Osteocyte (in vitro differentiated cells): ENCODE data around the gene SAAL1. TPM values are rescaled to one million over a fixed set of nuclear protein-coding genes. Genes with fewer than 3 reads are reported as not detected.

ENCODE experiments used
- DNase-seq: peaks from one replicate; pipeline ENCODE4 v3.0.0; 2021; ENCODE audit warnings: mixed read lengths; ENCODE audit not compliant: unreplicated experiment; ENCODE audit errors: extremely low spot score
- H3K27ac Mint-ChIP-seq: one replicate; pipeline ENCODE4 v1.8.0; 2021; ENCODE audit warnings: mild to moderate bottlenecking, mixed read lengths; ENCODE audit not compliant: unreplicated experiment
- H3K27me3 Mint-ChIP-seq: one replicate; pipeline ENCODE4 v1.8.0; 2021; ENCODE audit warnings: mixed read lengths; ENCODE audit not compliant: unreplicated experiment
- H3K36me3 Mint-ChIP-seq: one replicate; pipeline ENCODE4 v1.8.0; 2021; ENCODE audit warnings: mixed read lengths; ENCODE audit not compliant: unreplicated experiment
- H3K4me1 Mint-ChIP-seq: one replicate; pipeline ENCODE4 v1.8.0; 2021; ENCODE audit warnings: mixed read lengths; ENCODE audit not compliant: unreplicated experiment
- H3K4me3 Mint-ChIP-seq: one replicate; pipeline ENCODE4 v1.8.0; 2021; ENCODE audit warnings: mild to moderate bottlenecking, moderate library complexity, mixed read lengths; ENCODE audit not compliant: unreplicated experiment
- H3K9me3 Mint-ChIP-seq: one replicate; pipeline ENCODE4 v1.8.0; 2021; ENCODE audit warnings: mixed read lengths; ENCODE audit not compliant: unreplicated experiment
- total RNA-seq: library from RNA; stranded (reverse); gene quantifications from 2 replicates; pipeline ENCODE4 v1.2.1, GENCODE V29; 2021
- TF ChIP-seq, protein P1 (sequence below): fragments of 200-600 bp; sonication (generic); IDR thresholded peaks from 2 replicates; pipeline ENCODE4 v1.5.0; 2021; ENCODE audit warnings: antibody characterized with exemption, mild to moderate bottlenecking, moderate library complexity

SAAL1 gene
- total RNA-seq, 1 donor from 2014 or later, result 17.6 TPM

DNA sequence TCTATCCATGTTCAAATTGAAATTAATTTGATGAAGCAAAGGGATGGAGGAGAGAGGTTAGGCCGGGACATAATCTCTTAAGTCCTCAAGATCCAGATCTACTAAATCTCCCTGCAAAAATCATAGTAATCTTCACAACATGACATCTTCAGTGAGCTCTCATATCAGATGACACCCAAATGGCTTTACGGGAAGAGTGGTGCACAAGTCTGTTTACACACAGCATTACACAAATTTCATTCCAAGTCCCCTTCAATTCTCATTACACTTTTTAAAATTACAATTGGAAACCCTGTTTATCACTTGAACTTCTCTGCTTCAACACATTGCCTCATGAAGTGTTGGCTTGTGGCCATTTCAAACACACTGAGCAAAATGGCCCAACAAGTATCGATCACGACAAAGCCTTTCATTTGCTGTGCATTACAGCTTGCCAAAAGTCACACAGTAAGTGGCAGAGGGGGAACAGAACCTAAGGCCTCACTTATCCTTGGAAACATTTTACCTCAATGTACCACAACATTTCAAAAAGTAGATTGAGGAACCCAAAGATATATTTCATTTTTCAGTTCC lies 41.9 kb downstream of the SAAL1 start:
- Mint-ChIP-seq H3K9me3 (no peaks in the 10 kb centered on the region), H3K27ac (no peak overlapping the region), H3K4me3 (no peak overlapping the region), H3K4me1 (no peaks in the 10 kb centered on the region), H3K36me3 (no peaks in the 10 kb centered on the region), H3K27me3 (no peaks in the 10 kb centered on the region)
- DNase-seq, result no peak
- TF ChIP-seq, protein P1, sequence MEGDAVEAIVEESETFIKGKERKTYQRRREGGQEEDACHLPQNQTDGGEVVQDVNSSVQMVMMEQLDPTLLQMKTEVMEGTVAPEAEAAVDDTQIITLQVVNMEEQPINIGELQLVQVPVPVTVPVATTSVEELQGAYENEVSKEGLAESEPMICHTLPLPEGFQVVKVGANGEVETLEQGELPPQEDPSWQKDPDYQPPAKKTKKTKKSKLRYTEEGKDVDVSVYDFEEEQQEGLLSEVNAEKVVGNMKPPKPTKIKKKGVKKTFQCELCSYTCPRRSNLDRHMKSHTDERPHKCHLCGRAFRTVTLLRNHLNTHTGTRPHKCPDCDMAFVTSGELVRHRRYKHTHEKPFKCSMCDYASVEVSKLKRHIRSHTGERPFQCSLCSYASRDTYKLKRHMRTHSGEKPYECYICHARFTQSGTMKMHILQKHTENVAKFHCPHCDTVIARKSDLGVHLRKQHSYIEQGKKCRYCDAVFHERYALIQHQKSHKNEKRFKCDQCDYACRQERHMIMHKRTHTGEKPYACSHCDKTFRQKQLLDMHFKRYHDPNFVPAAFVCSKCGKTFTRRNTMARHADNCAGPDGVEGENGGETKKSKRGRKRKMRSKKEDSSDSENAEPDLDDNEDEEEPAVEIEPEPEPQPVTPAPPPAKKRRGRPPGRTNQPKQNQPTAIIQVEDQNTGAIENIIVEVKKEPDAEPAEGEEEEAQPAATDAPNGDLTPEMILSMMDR, result no peak

DNA sequence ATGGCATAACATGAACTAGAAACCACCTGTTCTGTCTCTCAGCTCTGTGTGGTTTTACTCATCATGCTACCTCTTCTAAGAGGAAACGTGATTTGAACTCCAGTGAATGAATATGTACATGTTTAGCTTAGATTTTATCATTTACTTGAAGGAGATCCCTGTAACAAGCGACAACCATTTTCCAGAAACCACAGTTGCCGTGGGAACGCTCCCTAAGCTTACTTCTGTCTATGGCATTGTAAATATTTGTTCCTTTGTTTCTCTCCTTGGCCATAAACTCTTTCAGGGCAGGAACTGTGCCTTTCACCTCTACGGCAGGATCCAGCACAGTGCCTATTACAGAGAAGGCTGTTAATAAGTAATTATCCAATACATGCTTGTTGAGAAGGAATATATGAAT lies 42.8 kb downstream of the SAAL1 start:
- no peaks in the 10 kb centered on the region for H3K27me3 Mint-ChIP-seq
- no peak overlapping the region for H3K4me3 Mint-ChIP-seq
- H3K4me1 Mint-ChIP-seq, result no peaks in the 10 kb centered on the region
- no peaks in the 10 kb centered on the region for H3K9me3 Mint-ChIP-seq
- H3K36me3 Mint-ChIP-seq, result no peaks in the 10 kb centered on the region
- no peak overlapping the region for H3K27ac Mint-ChIP-seq
- no peak for DNase-seq
- TF ChIP-seq, protein P1, result no peak

DNA sequence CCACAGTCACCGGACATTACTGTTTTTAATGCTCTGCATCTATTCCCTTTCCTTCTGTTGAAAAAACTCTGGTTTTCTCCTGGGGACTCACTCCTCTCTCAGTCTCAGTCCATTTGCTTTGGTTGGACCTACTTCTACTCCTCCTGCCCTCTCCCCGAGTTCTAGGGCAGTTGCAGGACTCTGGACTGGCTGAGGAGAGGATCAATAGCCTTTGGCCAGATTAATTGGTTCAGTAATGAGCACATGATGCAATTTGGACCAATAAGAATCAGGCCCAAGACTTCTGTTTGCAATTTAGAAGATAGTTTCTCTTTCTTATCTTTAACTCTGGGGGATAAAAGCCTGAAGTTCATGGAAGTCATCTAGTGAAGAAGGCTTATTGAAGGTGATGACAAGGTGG lies 44.5 kb downstream of the SAAL1 start:
- no peaks in the 10 kb centered on the region for H3K36me3 Mint-ChIP-seq
- TF ChIP-seq, protein P1, result no peak
- DNase-seq, result no peak
- H3K4me1 Mint-ChIP-seq, result peaks cover 8% of the 10 kb centered on the region
- H3K27me3 Mint-ChIP-seq, result no peaks in the 10 kb centered on the region
- H3K9me3 Mint-ChIP-seq, result no peaks in the 10 kb centered on the region
- H3K4me3 Mint-ChIP-seq, result no peak overlapping the region
- H3K27ac Mint-ChIP-seq, result no peak overlapping the region

DNA sequence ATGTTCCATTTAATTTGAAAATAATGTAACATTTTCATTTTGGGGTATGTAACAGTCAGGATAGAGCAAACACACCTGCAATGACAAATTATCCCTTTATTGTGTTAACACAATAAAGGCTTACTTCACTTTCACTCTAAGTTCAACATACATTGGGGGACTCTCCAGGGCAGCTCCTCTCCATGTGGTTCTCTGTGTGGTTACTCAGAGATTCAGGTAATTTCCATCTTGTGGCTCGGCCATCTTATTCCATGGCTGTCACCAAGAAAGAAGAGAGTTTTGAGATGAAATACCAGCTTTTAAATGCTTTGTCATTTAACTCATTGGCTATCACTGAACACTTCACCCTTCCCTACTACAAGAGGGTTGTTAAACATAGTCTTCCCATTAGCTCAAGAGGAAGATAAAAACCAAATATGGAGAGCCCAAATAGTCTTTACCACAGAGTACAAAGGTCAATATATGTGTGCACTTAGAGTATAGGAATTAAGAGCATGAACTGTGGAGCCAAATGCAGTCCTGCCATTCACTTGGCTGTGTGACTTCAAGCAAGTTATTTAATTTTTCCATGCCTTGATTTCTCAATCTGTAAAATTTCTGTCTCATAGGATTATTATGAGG lies 49.2 kb downstream of the SAAL1 start:
- TF ChIP-seq, protein P1, result no peak
- Mint-ChIP-seq H3K4me3 (no peak overlapping the region), H3K4me1 (peaks cover 13% of the 10 kb centered on the region), H3K27me3 (peaks cover 2% of the 10 kb centered on the region), H3K27ac (no peak overlapping the region), H3K9me3 (no peaks in the 10 kb centered on the region), H3K36me3 (no peaks in the 10 kb centered on the region)
- DNase-seq, result no peak

DNA sequence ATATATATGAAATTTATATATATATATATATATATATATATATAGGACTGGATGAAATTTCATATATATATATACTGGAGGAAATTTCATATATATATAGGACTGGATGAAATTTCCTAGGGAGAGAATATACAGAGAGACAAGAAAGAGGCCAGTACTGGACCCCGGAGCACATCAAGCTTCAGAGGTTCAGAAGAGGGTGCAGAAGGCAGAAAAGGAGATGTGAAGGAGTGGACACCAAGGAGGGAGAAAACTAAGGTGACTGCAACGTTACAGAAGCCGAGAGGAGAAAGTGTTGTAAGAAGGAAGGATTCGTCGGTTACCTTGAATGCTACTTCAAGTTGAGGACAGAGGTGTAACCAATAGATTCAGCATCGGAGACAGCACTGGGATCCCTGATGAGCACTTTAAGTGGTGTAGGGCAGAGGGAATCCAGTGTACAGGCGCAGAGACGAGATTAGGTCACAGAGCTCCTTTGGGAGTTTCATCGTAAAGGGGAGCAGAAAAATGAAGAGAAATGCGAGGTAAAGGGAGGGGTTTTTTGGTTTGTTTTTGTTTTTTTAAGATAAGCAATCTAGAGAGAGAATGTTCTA lies 51.3 kb downstream of the SAAL1 start:
- TF ChIP-seq, protein P1, result no peak
- Mint-ChIP-seq H3K36me3 (no peaks in the 10 kb centered on the region), H3K27ac (no peak overlapping the region), H3K27me3 (peaks cover 4% of the 10 kb centered on the region), H3K4me1 (peaks cover 13% of the 10 kb centered on the region), H3K9me3 (no peaks in the 10 kb centered on the region), H3K4me3 (no peak overlapping the region)
- DNase-seq, result no peak
